IMR-90 (cell line): Measurements from ENCODE around the gene EIF2S1. TPM values are rescaled to one million over a fixed set of nuclear protein-coding genes. Genes with fewer than 3 reads are reported as not detected.

Experiments used
- ATAC-seq: fragments of 200-7000 bp; cut with Tn5 transposase; 2 replicates; pipeline ENCODE4 v1.9.1; 2020; ENCODE audit warnings: low read depth, mild to moderate bottlenecking, moderate library complexity
- BruUV-seq: library from RNA; stranded (reverse); fragments of 400-500 nt; replicated peaks from 2 replicates; lab custom pipeline; 2021; lab: Mats Ljungman, UMichigan
- CTCF ChIA-PET: fragments of 300-600 bp; formaldehyde crosslinking; extraction: SDS; loops from one replicate; lab custom pipeline; 2021; ENCODE audit warnings: antibody characterized with exemption; lab: Yijun Ruan, JAX
- POLR2A ChIA-PET: fragments of 300-600 bp; sonication (Branson Sonifier 250); formaldehyde crosslinking; loops from one replicate; lab custom pipeline; 2022; ENCODE audit warnings: antibody characterized with exemption; ENCODE audit not compliant: unreplicated experiment; lab: Charles Lee
- DNase-seq: peaks from one replicate; pipeline ENCODE4 v3.0.0; 2013
- H2AFZ ChIP-seq: replicated peaks from 2 replicates; pipeline ENCODE3; 2013; ENCODE audit warnings: low read length, mild to moderate bottlenecking; ENCODE audit not compliant: poor library complexity
- H2AK5ac ChIP-seq: 2 replicates; pipeline ENCODE4 v1.6.1; 2013; ENCODE audit warnings: low read depth, low read length, inconsistent platforms
- H2AK9ac ChIP-seq: replicated peaks from 2 replicates; pipeline ENCODE3; 2013; ENCODE audit warnings: mild to moderate bottlenecking, low read depth, low read length, moderate library complexity; ENCODE audit not compliant: poor library complexity
- H2BK120ac ChIP-seq: 2 replicates; pipeline ENCODE4 v1.6.1; 2013; ENCODE audit warnings: low read depth, low read length, inconsistent platforms
- H2BK15ac ChIP-seq: 3 replicates; pipeline ENCODE4 v1.6.1; 2013; ENCODE audit warnings: low read depth, low read length, inconsistent platforms
- H2BK20ac ChIP-seq: 2 replicates; pipeline ENCODE4 v1.6.1; 2013; ENCODE audit warnings: low read depth, mild to moderate bottlenecking, inconsistent platforms, low read length, moderate library complexity
- H2BK5ac ChIP-seq: 2 replicates; pipeline ENCODE4 v1.6.1; 2013; ENCODE audit warnings: mild to moderate bottlenecking, low read depth, low read length, inconsistent platforms; ENCODE audit not compliant: poor library complexity, severe bottlenecking
- H3K14ac ChIP-seq: replicated peaks from 2 replicates; pipeline ENCODE4 v1.6.1; 2013; ENCODE audit warnings: low read depth, low read length, inconsistent platforms
- H3K18ac ChIP-seq: 2 replicates; pipeline ENCODE4 v1.6.1; 2013; ENCODE audit warnings: low read depth, low read length, control low read depth
- H3K23ac ChIP-seq: 2 replicates; pipeline ENCODE4 v1.6.1; 2013; ENCODE audit warnings: low read depth, low read length, inconsistent platforms
- H3K27ac ChIP-seq: 2 replicates; pipeline ENCODE4 v1.5.1; 2013; ENCODE audit warnings: mild to moderate bottlenecking, control low read depth, low read length; ENCODE audit not compliant: insufficient read depth
- H3K27me3 ChIP-seq: 2 replicates; pipeline ENCODE4 v1.6.1; 2013; ENCODE audit warnings: low read length; ENCODE audit not compliant: control insufficient read depth, insufficient read depth
- H3K36me3 ChIP-seq: 2 replicates; pipeline ENCODE4 v1.6.1; 2013; ENCODE audit warnings: low read length, mixed read lengths; ENCODE audit not compliant: control insufficient read depth, insufficient read depth
- H3K4ac ChIP-seq: 2 replicates; pipeline ENCODE4 v1.6.1; 2013; ENCODE audit warnings: low read depth, low read length, inconsistent platforms
- H3K4me1 ChIP-seq: 2 replicates; pipeline ENCODE4 v1.6.1; 2013; ENCODE audit warnings: low read length, mixed read lengths; ENCODE audit not compliant: control insufficient read depth, insufficient read depth
- H3K4me2 ChIP-seq: 2 replicates; pipeline ENCODE4 v1.6.1; 2013; ENCODE audit warnings: low read depth, mild to moderate bottlenecking, control low read depth, low read length, moderate library complexity
- H3K4me3 ChIP-seq: 2 replicates; pipeline ENCODE4 v1.5.1; 2013; ENCODE audit warnings: low read depth, mild to moderate bottlenecking, control low read depth, low read length, moderate library complexity; ENCODE audit not compliant: insufficient read depth
- H3K56ac ChIP-seq: 2 replicates; pipeline ENCODE4 v1.6.1; 2013; ENCODE audit warnings: low read length, inconsistent platforms; ENCODE audit not compliant: insufficient read depth; ENCODE audit errors: extremely low read depth
- H3K79me1 ChIP-seq, 2 experiments: 2 replicates each; pipeline ENCODE4 v1.6.1; 2013; ENCODE audit warnings: low read length in 2 of 2, inconsistent platforms in 1 of 2, low read depth in 1 of 2
- H3K9ac ChIP-seq: 2 replicates; pipeline ENCODE4 v1.6.1; 2013; ENCODE audit warnings: low read depth, low read length, control low read depth
- H3K9me1 ChIP-seq: 2 replicates; pipeline ENCODE4 v1.6.1; 2013; ENCODE audit warnings: low read length, inconsistent platforms; ENCODE audit not compliant: insufficient read depth
- H3K9me3 ChIP-seq: 2 replicates; pipeline ENCODE4 v1.6.1; 2013; ENCODE audit warnings: low read length; ENCODE audit not compliant: control insufficient read depth, insufficient read depth
- H4K20me1 ChIP-seq: 2 replicates; pipeline ENCODE4 v1.6.1; 2013; ENCODE audit warnings: low read length, inconsistent platforms; ENCODE audit not compliant: insufficient read depth
- H4K5ac ChIP-seq: 2 replicates; pipeline ENCODE4 v1.6.1; 2013; ENCODE audit warnings: mild to moderate bottlenecking, low read depth, low read length, control low read depth
- H4K8ac ChIP-seq, 2 experiments: 2 replicates each; pipeline ENCODE4 v1.6.1; 2013; ENCODE audit warnings: low read depth in 2 of 2, low read length in 2 of 2, control low read depth in 1 of 2, inconsistent platforms in 1 of 2
- H4K91ac ChIP-seq: 2 replicates; pipeline ENCODE4 v1.6.1; 2013; ENCODE audit warnings: low read depth, low read length, inconsistent platforms; ENCODE audit not compliant: insufficient read depth
- CHD1 ChIP-seq: IDR thresholded peaks from 2 replicates; pipeline ENCODE4 v1.6.1; 2012; ENCODE audit warnings: low read depth, low read length, improper control_type of control experiment
- ELK1 ChIP-seq: fragments of 150-350 bp; IDR thresholded peaks from 2 replicates; pipeline ENCODE4 v1.6.1; 2016; ENCODE audit warnings: low read depth, mild to moderate bottlenecking, low read length, moderate library complexity, borderline replicate concordance
- FOS ChIP-seq: fragments of 150-350 bp; IDR thresholded peaks from 2 replicates; pipeline ENCODE4 v1.6.1; 2016; ENCODE audit warnings: low read depth, low read length
- MAZ ChIP-seq: IDR thresholded peaks from 2 replicates; pipeline ENCODE4 v1.6.1; 2012; ENCODE audit warnings: low read depth, mild to moderate bottlenecking, low read length, improper control_type of control experiment, moderate library complexity, borderline replicate concordance
- NFE2L2 ChIP-seq: fragments of 150-350 bp; IDR thresholded peaks from 2 replicates; pipeline ENCODE4 v1.6.1; 2016; ENCODE audit warnings: low read depth, mild to moderate bottlenecking, low read length
- RAD21 ChIP-seq: IDR thresholded peaks from 2 replicates; pipeline ENCODE4 v1.6.1; 2012; ENCODE audit warnings: low read length, improper control_type of control experiment
- RFX5 ChIP-seq: IDR thresholded peaks from 2 replicates; pipeline ENCODE4 v1.8.0; 2012; ENCODE audit warnings: low read depth, mild to moderate bottlenecking, low read length, moderate library complexity
- WGBS, 2 experiments: methylation state at CpG; one replicate each; pipeline versions ENCODE4 v1.1.5 to v1.1.7; 2013; ENCODE audit warnings: missing lambda C conversion rate in 2 of 2; ENCODE audit not compliant: insufficient read length in 1 of 2; ENCODE audit errors: extremely low coverage in 2 of 2; 5-methylcytosine and 5-hydroxymethylcytosine counted together
- dilution Hi-C: fragments of 300-500 bp; cut with HindIII; formaldehyde crosslinking; loops from one replicate; pipeline ENCODE4 v1.14.3; 2018; ENCODE audit warnings: low sequenced_read_pairs; ENCODE audit not compliant: unreplicated experiment
- in situ Hi-C: fragments of 300-500 bp; cut with MboI; formaldehyde crosslinking; loops from 3 replicates; pipeline ENCODE4 v1.14.3; 2019; ENCODE audit warnings: low sequenced_read_pairs, inconsistent platforms, mixed read lengths
- intact Hi-C: fragments of 100-400 bp; cut with micrococcal nuclease; formaldehyde crosslinking; loops from 2 replicates; pipeline ENCODE4 v1.10.0; 2022
- polyA plus RNA-seq, 3 experiments: library from polyadenylated mRNA; depleted of rRNA; stranded (reverse); fragments of >200 nt; gene quantifications; 2 replicates each; pipeline ENCODE4 v1.2.3, GENCODE V29; 2012; ENCODE audit warnings: low replicate concordance in 1 of 3
- total RNA-seq: library from RNA; depleted of rRNA; stranded (reverse); fragments of >200 nt; gene quantifications from 2 replicates; pipeline ENCODE4 v1.2.3, GENCODE V29; 2012
- TF ChIP-seq, protein P1 (sequence below): fragments of 150-350 bp; IDR thresholded peaks from 2 replicates; pipeline ENCODE4 v1.6.1; 2017; ENCODE audit warnings: mild to moderate bottlenecking, antibody characterized with exemption, low read length, low read depth

Gene EIF2S1
- total and polyA plus RNA-seq, 2 of the 4 experiments (the other 2 are of a cell fraction) = 57.9 to 125 TPM

DNA sequence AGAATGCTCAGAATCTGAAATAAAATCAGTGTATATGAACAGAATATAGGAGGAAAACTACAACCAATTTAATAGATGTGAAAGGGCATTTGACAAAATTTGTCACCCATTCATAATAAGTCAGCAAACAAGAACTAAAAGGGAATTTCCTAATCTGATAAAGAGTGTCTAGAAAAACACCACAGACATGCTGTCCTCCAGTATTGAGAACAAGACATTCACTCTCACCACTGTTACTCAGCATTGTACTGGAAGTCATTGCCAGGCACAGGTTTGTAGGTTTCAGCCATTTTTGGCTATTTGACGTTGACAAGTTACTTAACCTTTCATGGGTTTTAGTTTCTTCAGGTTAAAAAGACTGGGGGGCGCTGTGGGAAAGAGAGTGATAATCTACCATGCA is 13.2 kb downstream of the EIF2S1 start:
- in situ Hi-C loops = no loop called here
- peaks cover 2% of the 10 kb centered on the region; the same call in 1 of the 2 replicates for H3K4me1 ChIP-seq
- TF ChIP-seq NFE2L2 (no peak), ELK1 (no peak), MAZ (no peak), RFX5 (no peak), CHD1 (no peak), RAD21 (no peak), FOS (no peak)
- TF ChIP-seq, protein P1, sequence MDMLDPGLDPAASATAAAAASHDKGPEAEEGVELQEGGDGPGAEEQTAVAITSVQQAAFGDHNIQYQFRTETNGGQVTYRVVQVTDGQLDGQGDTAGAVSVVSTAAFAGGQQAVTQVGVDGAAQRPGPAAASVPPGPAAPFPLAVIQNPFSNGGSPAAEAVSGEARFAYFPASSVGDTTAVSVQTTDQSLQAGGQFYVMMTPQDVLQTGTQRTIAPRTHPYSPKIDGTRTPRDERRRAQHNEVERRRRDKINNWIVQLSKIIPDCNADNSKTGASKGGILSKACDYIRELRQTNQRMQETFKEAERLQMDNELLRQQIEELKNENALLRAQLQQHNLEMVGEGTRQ = no peak
- H2BK120ac ChIP-seq = no peak overlapping the region
- H4K5ac ChIP-seq = no peak overlapping the region
- no peak overlapping the region for H3K56ac ChIP-seq
- peaks cover 20% of the 10 kb centered on the region for H4K20me1 ChIP-seq
- no peak overlapping the region for H2BK15ac ChIP-seq
- H3K23ac ChIP-seq = no peak overlapping the region
- no peak overlapping the region for H2BK20ac ChIP-seq
- no peak overlapping the region for H3K4me2 ChIP-seq
- peaks cover 4% of the 10 kb centered on the region; the same call in 1 of the 2 replicates for H3K9me1 ChIP-seq
- peaks cover 10 to 33% of the 10 kb centered on the region in 2 experiments for H3K79me1 ChIP-seq
- no peak for DNase-seq
- no peak overlapping the region for H3K14ac ChIP-seq
- H3K27me3 ChIP-seq = no peaks in the 10 kb centered on the region
- peaks cover 41% of the 10 kb centered on the region for H3K36me3 ChIP-seq
- no CpG with 5 or more reads among the region's 2 CpGs for WGBS, 2 experiments
- no peak overlapping the region for H3K4me3 ChIP-seq
- H3K9me3 ChIP-seq = no peaks in the 10 kb centered on the region
- no peak overlapping the region for H2BK5ac ChIP-seq
- ChIA-PET POLR2A (no interaction called here), CTCF (no interaction called here)
- intact Hi-C loops = no loop called here
- no peak overlapping the region for H2AK5ac ChIP-seq
- ATAC-seq = no peak
- no peak overlapping the region for H4K91ac ChIP-seq
- no peak overlapping the region for H3K4ac ChIP-seq
- H3K27ac ChIP-seq = no peak overlapping the region
- no TSS peak for BruUV-seq
- H3K9ac ChIP-seq = no peak overlapping the region
- H4K8ac ChIP-seq = no peak overlapping the region
- H2AFZ ChIP-seq = no peak overlapping the region
- no peak overlapping the region for H3K18ac ChIP-seq
- no peak overlapping the region for H2AK9ac ChIP-seq
- dilution Hi-C loops = no loop called here
